GM18502 (cell line): Measurements from ENCODE around the gene AACS.
A peak's percentile ranks its signal among the peaks of the same experiment; 100 is the strongest.

Experiments
- ATAC-seq: cut with Tn5 transposase; IDR thresholded peaks from one replicate; pipeline ENCODE4 v1.9.1; 2021; ENCODE audit warnings: mild to moderate bottlenecking; ENCODE audit not compliant: unreplicated experiment, poor library complexity

Gene AACS

DNA sequence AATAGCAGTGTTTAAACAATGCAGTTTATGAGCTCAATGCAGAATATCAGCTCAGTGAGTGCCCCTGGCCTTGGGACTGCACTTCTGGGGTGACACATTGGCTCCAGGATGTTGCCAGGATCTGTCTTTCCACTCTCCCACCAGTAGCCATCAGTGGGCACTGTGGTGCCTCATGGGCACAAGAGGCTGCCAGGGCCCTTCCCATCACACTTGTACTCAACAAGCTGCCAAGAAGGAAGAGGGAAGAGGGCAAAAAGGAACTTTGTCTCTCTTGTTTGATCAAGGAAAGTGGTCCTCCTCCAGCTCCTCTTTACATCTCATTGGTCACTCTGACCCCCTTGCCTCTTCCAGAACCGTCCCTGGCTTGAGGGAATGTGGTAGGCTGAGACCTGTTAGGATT lies 115.9 kb downstream of the AACS start:
- ATAC-seq, result no peak

GRCh38 chr12:125183187-125184067 lies 118.2 kb downstream of the AACS start:
- peak; percentile 82 for ATAC-seq

- no peak for ATAC-seq
Observed at GRCh38 chr12:125184213-125184967, 119.2 kb downstream of the AACS start.

DNA sequence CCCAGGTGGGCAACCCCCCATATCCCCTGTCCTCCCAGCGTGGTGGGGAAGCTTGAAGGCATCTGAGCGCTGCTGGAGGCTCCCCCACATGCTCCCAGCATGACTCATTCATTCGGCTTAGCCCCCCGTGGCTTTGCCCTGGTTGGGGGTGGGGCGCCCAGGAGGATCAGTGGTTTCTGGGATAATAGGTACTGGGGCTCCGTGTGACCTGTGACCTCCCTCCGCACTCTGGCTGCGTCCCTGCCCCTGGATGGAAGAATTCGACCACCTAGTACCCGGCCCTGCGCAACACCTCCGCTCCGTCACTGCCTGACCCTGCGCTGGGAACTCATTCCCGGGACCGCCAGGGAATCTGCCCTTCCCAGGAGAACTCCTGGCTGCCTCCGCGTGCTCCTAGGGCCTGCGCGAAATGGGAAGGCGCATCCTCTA lies 120.1 kb downstream of the AACS start:
- ATAC-seq, result no peak

GRCh38 chr12:125185740-125186470 lies 120.7 kb downstream of the AACS start, which contains the start of gene TMEM132B:
TSS of gene TMEM132B (plus strand) at chr12:125186386.
- peak; percentile 65 for ATAC-seq

DNA sequence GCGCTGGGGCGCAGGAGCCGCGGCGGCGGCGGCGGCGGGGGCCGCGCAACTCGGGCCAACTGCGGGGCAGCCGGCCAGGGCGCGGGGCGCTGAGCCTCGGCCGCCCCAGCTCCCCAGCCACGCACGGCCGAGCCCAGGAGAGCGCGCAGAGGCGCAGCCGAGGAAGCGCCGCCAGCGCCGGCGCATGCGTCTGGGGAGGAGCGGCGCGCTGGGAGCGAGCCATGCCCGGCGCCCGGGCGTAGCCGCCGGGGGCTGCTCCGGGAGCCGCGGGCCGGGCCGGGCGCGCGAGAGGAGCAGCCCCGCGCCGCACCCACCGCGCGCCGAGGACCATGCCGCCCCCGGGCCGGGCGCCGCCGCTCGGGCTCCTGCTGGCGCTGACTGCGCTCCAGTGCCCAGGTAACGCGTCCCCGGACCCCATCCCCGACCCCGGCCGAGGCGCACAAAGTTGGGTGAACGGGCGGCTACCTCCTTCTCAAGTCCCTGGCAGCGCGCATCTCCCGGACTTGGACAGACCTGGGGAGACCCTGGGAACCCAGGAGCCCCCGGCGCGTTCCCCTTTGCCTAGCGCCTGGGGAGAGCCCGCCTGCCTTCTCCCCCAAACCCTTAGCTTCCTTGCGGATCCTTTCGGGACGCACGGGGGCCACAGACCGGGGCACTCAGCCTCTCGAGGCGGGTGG lies 121.4 kb downstream of the AACS start:
- peak; percentile 33 for ATAC-seq

DNA sequence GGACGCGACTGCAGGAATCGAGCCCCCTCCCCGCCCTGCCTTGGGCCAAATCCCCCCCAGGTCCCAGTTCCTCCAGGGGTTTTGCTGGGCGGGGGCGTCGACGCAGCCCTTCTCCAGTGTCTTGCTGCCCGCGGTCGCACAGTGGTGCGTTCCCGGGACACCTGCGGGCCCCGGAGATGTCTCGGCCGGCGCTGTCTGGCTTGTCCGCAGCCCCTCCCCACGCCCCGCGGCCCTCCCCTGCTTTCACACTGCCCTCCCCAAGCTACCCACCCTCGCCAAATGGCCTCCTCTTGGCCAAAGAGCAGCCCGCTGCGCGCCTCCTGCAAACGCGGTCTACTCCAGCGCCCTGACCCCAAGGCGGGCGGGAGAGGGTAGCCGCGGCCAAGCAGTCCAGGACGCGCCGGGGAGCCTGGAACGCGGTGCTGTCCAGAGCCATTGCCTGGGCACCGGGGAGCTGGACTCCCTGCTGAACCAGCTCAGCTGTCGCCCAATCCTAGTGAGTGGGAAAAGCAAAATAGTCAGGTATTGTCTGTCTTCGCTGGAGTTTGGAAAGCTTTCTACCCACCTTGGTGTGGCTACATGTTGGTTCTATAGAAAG lies 122.0 kb downstream of the AACS start:
- ATAC-seq, result no peak

DNA sequence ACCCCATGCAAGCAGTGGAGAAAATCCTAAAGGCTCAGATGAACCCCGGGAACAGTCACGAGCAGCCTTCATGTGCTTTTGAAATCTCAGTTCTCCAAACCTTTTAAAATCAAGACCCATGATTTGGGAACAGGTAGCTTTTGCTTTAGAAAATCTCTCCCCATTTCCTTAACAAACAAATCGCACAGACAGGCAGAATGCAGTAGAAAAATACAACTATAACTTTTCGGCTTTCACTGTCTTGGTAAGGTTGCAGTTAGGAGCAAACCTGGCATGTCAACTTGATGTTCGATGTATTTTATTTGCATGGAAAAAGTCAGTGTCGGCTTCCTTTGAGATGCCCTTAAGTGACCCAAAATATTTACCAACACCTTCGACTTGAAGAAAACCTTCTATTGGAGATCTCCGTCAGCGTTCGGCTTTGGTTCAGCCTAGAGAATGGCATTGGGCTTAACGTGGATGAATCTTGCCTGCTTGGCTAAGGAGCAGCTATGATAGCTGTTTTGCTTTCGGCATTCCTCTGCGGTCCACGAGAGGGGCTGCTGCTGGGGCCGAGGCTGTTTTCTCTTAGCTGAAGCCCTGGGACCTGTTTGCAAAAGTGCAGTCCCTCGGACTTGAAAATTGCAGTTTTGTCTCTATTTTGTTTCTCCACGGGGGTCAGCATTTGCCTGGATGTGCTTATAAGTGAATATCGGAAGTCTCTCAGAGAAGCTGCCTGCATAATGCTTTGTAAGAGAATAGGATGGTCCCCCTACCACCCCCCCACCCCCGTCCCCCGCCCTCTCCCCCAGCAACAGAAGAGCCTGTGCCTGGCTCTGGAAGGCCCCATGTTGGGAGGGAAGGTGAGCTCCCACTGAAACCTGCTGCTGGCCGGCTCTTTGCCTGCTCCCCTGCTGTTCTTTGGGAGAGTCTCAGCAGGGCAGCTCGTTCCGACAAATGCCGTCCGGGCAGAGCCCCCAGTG lies 122.8 kb downstream of the AACS start:
- ATAC-seq, result no peak

DNA sequence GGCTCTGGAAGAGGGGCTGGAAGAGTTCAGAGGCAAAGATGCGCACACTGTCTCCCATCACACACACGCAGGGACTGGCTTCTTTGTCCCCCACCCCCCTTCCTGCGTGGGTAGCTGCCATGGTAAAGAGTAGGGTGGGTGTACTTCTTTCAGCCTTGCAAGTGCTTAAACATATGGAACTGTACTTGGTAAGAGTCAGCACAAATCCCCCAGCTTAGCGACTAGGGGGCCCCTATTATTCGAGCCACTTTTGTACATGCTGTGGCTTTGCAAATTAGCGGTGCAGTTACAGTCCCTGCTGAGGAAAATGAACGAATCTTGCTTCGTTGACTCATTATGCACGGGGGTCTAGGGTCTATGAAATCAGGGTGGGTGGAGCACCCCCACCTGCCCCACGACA lies 123.8 kb downstream of the AACS start:
- ATAC-seq, result no peak

GRCh38 chr12:125189502-125189901 lies 124.3 kb downstream of the AACS start:
- ATAC-seq, result no peak

DNA sequence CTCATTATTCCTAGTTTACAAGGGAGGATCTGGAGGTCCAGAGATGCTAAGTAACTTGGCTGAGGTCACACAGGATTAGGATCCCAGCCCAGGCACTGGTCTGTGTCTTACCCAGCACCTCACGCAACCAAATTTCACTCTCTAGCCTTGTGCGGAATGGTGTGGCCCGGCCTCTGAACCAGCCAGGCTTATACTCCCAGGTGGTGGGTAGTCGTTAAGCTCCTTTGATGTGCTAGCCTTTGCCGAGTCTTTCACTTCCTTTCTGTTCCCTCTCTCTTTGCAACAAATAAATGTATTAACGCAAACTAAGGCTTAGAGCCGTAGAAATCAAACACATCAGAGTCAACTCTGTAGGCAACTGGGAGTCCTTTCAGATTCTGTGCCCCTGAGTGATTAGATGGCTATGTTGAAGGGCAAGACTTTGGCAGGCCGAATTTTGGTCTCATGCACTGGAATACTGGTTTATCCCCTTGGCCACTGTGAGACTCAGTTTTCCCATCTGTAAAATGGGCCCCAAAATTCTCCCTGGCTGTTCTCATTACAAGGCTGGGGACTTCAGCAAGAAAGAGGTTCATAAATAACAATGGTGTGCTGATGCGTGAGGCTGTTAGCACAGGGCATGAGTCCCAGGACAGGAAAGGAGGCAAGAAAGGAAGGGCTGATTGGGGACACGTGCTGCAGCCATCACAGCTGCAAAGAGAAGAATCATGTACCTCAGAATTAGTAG lies 126.3 kb downstream of the AACS start:
- ATAC-seq, result no peak

DNA sequence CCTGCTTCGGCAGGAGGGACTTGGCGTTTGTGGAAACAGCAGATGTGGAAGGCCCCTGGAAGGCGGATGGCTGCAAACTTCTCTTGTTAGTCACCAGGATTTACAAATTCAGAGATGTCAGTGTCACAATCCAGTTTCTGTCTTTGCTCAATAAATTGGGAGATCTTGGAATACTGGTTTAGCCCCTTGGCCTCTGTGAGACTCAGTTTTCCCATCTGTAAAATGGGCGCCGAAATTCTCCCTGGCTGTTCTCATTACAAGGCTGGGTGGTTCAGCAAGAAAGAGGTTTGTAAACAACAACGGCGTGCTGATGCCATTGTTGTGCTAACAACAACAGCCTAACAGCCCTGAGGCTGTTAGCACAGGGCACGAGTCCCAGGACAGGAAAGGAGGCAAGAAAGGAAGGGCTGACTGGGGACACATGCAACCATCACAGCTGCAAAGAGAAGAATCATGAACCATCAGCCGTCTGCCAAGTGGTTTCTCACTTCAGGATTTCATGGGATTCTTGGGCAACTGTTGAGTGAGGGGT lies 127.5 kb downstream of the AACS start:
- no peak for ATAC-seq
